Activated T-helper 9 cell treated with anti-CD3 and anti-CD28 coated beads, Interleukin-2, amount 50 U/mL, for 16 hours (primary cell): ENCODE measurements around the gene KAZALD1.

ENCODE experiments used
- DNase-seq: peaks from one replicate; pipeline ENCODE4 v3.0.0-alpha.2; 2020; ENCODE audit warnings: low read depth

The KAZALD1 gene

GRCh38 chr10:101095004-101095403 is 33.2 kb downstream of the KAZALD1 start:
- DNase-seq: no peak

- DNase-seq: peak; percentile 48
Measured at GRCh38 chr10:101095550-101096213, 33.9 kb downstream of the KAZALD1 start.

- DNase-seq: no peak
Measured at GRCh38 chr10:101096378-101096777, 34.6 kb downstream of the KAZALD1 start.

GRCh38 chr10:101097881-101098280 is 36.1 kb downstream of the KAZALD1 start:
- DNase-seq: no peak

- DNase-seq: no peak
Measured at GRCh38 chr10:101099901-101100300, 38.1 kb downstream of the KAZALD1 start.

GRCh38 chr10:101101372-101101881 is 39.6 kb downstream of the KAZALD1 start:
- no peak for DNase-seq

GRCh38 chr10:101103430-101103829 is 41.6 kb downstream of the KAZALD1 start:
- DNase-seq: no peak

GRCh38 chr10:101106351-101106750 is 44.6 kb downstream of the KAZALD1 start:
- no peak for DNase-seq

- DNase-seq: no peak
Measured at GRCh38 chr10:101107771-101108170, 46.0 kb downstream of the KAZALD1 start.

GRCh38 chr10:101110856-101111523 is 49.2 kb downstream of the KAZALD1 start:
- DNase-seq: no peak

GRCh38 chr10:101111547-101111946 is 49.8 kb downstream of the KAZALD1 start:
- DNase-seq: no peak

GRCh38 chr10:101112799-101113594 is 51.2 kb downstream of the KAZALD1 start:
- no peak for DNase-seq

- no peak for DNase-seq
Measured at GRCh38 chr10:101113890-101114403, 52.2 kb downstream of the KAZALD1 start.

- no peak for DNase-seq
Measured at GRCh38 chr10:101114646-101115045, 52.9 kb downstream of the KAZALD1 start.
